Neural cell (in vitro differentiated cells): ENCODE data around the gene RYR3. TPM values are rescaled to one million over a fixed set of nuclear protein-coding genes. Genes with fewer than 3 reads are reported as not detected.

Experiments used
- H2AFZ ChIP-seq: fragments of 200-600, 300-800 bp; sonication (generic), shearing (Covaris generic); 2 replicates; pipeline ENCODE4 v1.6.0; 2014; ENCODE audit warnings: low read depth, mild to moderate bottlenecking, antibody characterized with exemption, low read length, moderate library complexity
- H3F3A ChIP-seq: fragments of 200-600 bp; shearing (Covaris generic); 2 replicates; pipeline ENCODE4 v1.6.1; 2016; ENCODE audit warnings: mild to moderate bottlenecking, moderate library complexity, mixed read lengths, antibody characterized with exemption, low read length; ENCODE audit not compliant: insufficient read depth, poor library complexity, severe bottlenecking
- H3K27ac ChIP-seq: fragments of 200-600, 300-800 bp; sonication (generic), shearing (Covaris generic); 2 replicates; pipeline ENCODE4 v1.5.1; 2014; ENCODE audit warnings: mild to moderate bottlenecking, low read length, moderate library complexity
- H3K27me3 ChIP-seq: fragments of 300-800, 200-600 bp; sonication (generic), shearing (Covaris generic); 2 replicates; pipeline ENCODE4 v1.6.0; 2014; ENCODE audit warnings: mild to moderate bottlenecking, low read depth, low read length, moderate library complexity; ENCODE audit not compliant: insufficient read depth
- H3K36me3 ChIP-seq: fragments of 300-800, 200-600 bp; sonication (generic), shearing (Covaris generic); 2 replicates; pipeline ENCODE4 v1.5.1; 2014; ENCODE audit warnings: mild to moderate bottlenecking, antibody characterized with exemption, low read length, moderate library complexity; ENCODE audit not compliant: insufficient read depth
- H3K4me2 ChIP-seq: fragments of 300-800, 200-600 bp; sonication (generic), shearing (Covaris generic); 2 replicates; pipeline ENCODE4 v1.6.0; 2014; ENCODE audit warnings: mild to moderate bottlenecking, low read length
- H3K4me3 ChIP-seq: fragments of 300-800, 200-600 bp; sonication (generic), shearing (Covaris generic); 2 replicates; pipeline ENCODE4 v1.5.1; 2014; ENCODE audit warnings: mild to moderate bottlenecking, low read length, moderate library complexity
- H3K79me2 ChIP-seq: fragments of 200-600 bp; shearing (Covaris generic); replicated peaks from 2 replicates; pipeline ENCODE4 v1.6.0; 2014; ENCODE audit warnings: mild to moderate bottlenecking, low read length, moderate library complexity; ENCODE audit not compliant: insufficient read depth
- H3K9ac ChIP-seq: fragments of 300-800, 200-600 bp; sonication (generic), shearing (Covaris generic); 2 replicates; pipeline ENCODE4 v1.6.1; 2016; ENCODE audit warnings: mild to moderate bottlenecking, low read length, mixed read lengths
- H3K9me2 ChIP-seq: fragments of 200-600 bp; shearing (Covaris generic); 2 replicates; pipeline ENCODE4 v1.6.1; 2016; ENCODE audit warnings: mild to moderate bottlenecking, low read length, mixed read lengths; ENCODE audit not compliant: insufficient read depth
- H3K9me3 ChIP-seq: fragments of 200-600, 300-800 bp; sonication (generic), shearing (Covaris generic); 2 replicates; pipeline ENCODE4 v1.6.1; 2016; ENCODE audit warnings: mild to moderate bottlenecking, mixed run types, low read length, moderate library complexity, mixed read lengths
- H4K20me1 ChIP-seq: fragments of 200-600 bp; shearing (Covaris generic); 2 replicates; pipeline ENCODE4 v1.6.1; 2016; ENCODE audit warnings: mild to moderate bottlenecking, mixed run types; ENCODE audit not compliant: insufficient read depth
- CTCF ChIP-seq: fragments of 450-650 bp; IDR thresholded peaks from 2 replicates; pipeline ENCODE4 v1.5.1; 2014; ENCODE audit warnings: antibody characterized with exemption, mild to moderate bottlenecking, moderate library complexity; ENCODE audit not compliant: poor library complexity, severe bottlenecking
- EP300 ChIP-seq: fragments of 450-650 bp; conservative IDR thresholded peaks from 2 replicates; pipeline ENCODE4 v1.6.1; 2014; ENCODE audit warnings: antibody characterized with exemption, mild to moderate bottlenecking, moderate library complexity; ENCODE audit not compliant: poor library complexity, severe bottlenecking
- EZH2 ChIP-seq: fragments of 200-600, 300-800 bp; shearing (Covaris generic), sonication (generic); IDR thresholded peaks from 2 replicates; pipeline ENCODE4 v1.6.1; 2014; ENCODE audit warnings: antibody characterized with exemption, low read length, borderline replicate concordance, mild to moderate bottlenecking; ENCODE audit not compliant: insufficient read depth, poor library complexity, severe bottlenecking
- MXI1 ChIP-seq: fragments of 450-650 bp; conservative IDR thresholded peaks from 2 replicates; pipeline ENCODE4 v1.6.1; 2014; ENCODE audit warnings: antibody characterized with exemption, mild to moderate bottlenecking; ENCODE audit not compliant: poor library complexity, severe bottlenecking
- POLR2AphosphoS5 ChIP-seq: IDR thresholded peaks from 2 replicates; pipeline ENCODE4 v1.6.1; 2012
- RAD21 ChIP-seq: fragments of 450-650 bp; conservative IDR thresholded peaks from 2 replicates; pipeline ENCODE4 v1.6.1; 2014; ENCODE audit warnings: antibody characterized with exemption, mild to moderate bottlenecking, moderate library complexity
- REST ChIP-seq: IDR thresholded peaks from 2 replicates; pipeline ENCODE4 v1.6.1; 2012; ENCODE audit warnings: borderline replicate concordance
- SMC3 ChIP-seq: fragments of 450-650 bp; conservative IDR thresholded peaks from 2 replicates; pipeline ENCODE4 v1.6.1; 2014; ENCODE audit warnings: antibody characterized with exemption, mild to moderate bottlenecking, moderate library complexity; ENCODE audit not compliant: poor library complexity
- TAF1 ChIP-seq: IDR thresholded peaks from 2 replicates; pipeline ENCODE4 v1.6.1; 2012; ENCODE audit warnings: low read depth
- polyA plus RNA-seq: library from polyadenylated mRNA; depleted of rRNA; stranded (reverse); fragments of >200 nt; gene quantifications from 2 replicates; pipeline ENCODE4 v1.2.3, GENCODE V29; 2014

Gene RYR3
- polyA plus RNA-seq, 1 donor from 2014 or later: 12.6 TPM

GRCh38 chr15:33882921-33883320 lies 572.2 kb downstream of the RYR3 start:
- no peak overlapping the region for H2AFZ ChIP-seq
- H3K9me2 ChIP-seq: no peaks in the 10 kb centered on the region
- no peaks in the 10 kb centered on the region for H3K9me3 ChIP-seq
- H3K9ac ChIP-seq: no peak overlapping the region
- no peaks in the 10 kb centered on the region for H3F3A ChIP-seq
- H4K20me1 ChIP-seq: no peaks in the 10 kb centered on the region
- H3K4me2 ChIP-seq: no peak overlapping the region
- TF ChIP-seq SMC3: no peak
- no peak for TF ChIP-seq RAD21
- no peak for TF ChIP-seq REST
- no peak for TF ChIP-seq CTCF
- no peak for TF ChIP-seq POLR2AphosphoS5
- no peak for TF ChIP-seq TAF1
- TF ChIP-seq EZH2: no peak
- no peak for TF ChIP-seq MXI1
- TF ChIP-seq EP300: no peak
- no peak overlapping the region for H3K27ac ChIP-seq
- no peaks in the 10 kb centered on the region for H3K36me3 ChIP-seq
- H3K27me3 ChIP-seq: no peaks in the 10 kb centered on the region
- no peaks in the 10 kb centered on the region for H3K79me2 ChIP-seq
- no peak overlapping the region for H3K4me3 ChIP-seq

GRCh38 chr15:33888176-33888575 lies 577.4 kb downstream of the RYR3 start:
- Histone ChIP-seq H3K9me2 (no peaks in the 10 kb centered on the region), H2AFZ (no peak overlapping the region), H4K20me1 (no peaks in the 10 kb centered on the region), H3K27me3 (no peaks in the 10 kb centered on the region), H3K9me3 (no peaks in the 10 kb centered on the region), H3F3A (no peaks in the 10 kb centered on the region), H3K36me3 (no peaks in the 10 kb centered on the region), H3K79me2 (no peaks in the 10 kb centered on the region), H3K4me2 (no peak overlapping the region), H3K27ac (no peak overlapping the region), H3K9ac (no peak overlapping the region), H3K4me3 (no peak overlapping the region)
- TF ChIP-seq RAD21 (no peak), EZH2 (no peak), TAF1 (no peak), CTCF (no peak), SMC3 (no peak), MXI1 (no peak), REST (no peak), EP300 (no peak), POLR2AphosphoS5 (no peak)
